SU-DHL-6 (cell line): ENCODE measurements around the gene PCDHGB3.
"Not testable (repeated sequence)": the region's sequence is repeated elsewhere in the genome, so short reads cannot be mapped to it uniquely, and the experiment has no call there.

Experiments
- H2AFZ ChIP-seq: fragments of 200-600 bp; sonication (generic); 2 replicates; pipeline ENCODE4 v1.6.1; 2014; ENCODE audit warnings: low read depth, mild to moderate bottlenecking, moderate library complexity, mixed read lengths, antibody characterized with exemption, low read length; ENCODE audit not compliant: severe bottlenecking
- H3F3A ChIP-seq: fragments of 200-600 bp; shearing (Covaris generic); 2 replicates; pipeline ENCODE4 v1.6.0; 2016; ENCODE audit warnings: antibody characterized with exemption, mild to moderate bottlenecking; ENCODE audit not compliant: insufficient read depth
- H3K27ac ChIP-seq: fragments of 200-600 bp; sonication (generic); 2 replicates; pipeline ENCODE4 v1.5.1; 2016; ENCODE audit warnings: low read depth, mild to moderate bottlenecking, low read length, moderate library complexity, mixed read lengths
- H3K27me3 ChIP-seq: fragments of 200-600 bp; sonication (generic), shearing (Covaris generic); 2 replicates; pipeline ENCODE4 v1.6.0; 2014; ENCODE audit warnings: mild to moderate bottlenecking, low read length
- H3K36me3 ChIP-seq: fragments of 200-600 bp; sonication (generic); 2 replicates; pipeline ENCODE4 v1.6.1; 2014; ENCODE audit warnings: mild to moderate bottlenecking, low read length, mixed read lengths
- H3K4me2 ChIP-seq: fragments of 300-600, 200-600 bp; shearing (Covaris generic), sonication (generic); 2 replicates; pipeline ENCODE4 v1.6.0; 2014; ENCODE audit warnings: low read length, low read depth, mild to moderate bottlenecking; ENCODE audit not compliant: poor library complexity, severe bottlenecking
- H3K4me3 ChIP-seq: fragments of 200-600 bp; sonication (generic); 2 replicates; pipeline ENCODE4 v1.5.1; 2014; ENCODE audit warnings: antibody characterized with exemption, low read length, mild to moderate bottlenecking, mixed read lengths; ENCODE audit not compliant: insufficient read depth, poor library complexity, severe bottlenecking
- H3K79me2 ChIP-seq: fragments of 200-600 bp; sonication (generic); 2 replicates; pipeline ENCODE4 v1.6.1; 2014; ENCODE audit warnings: mild to moderate bottlenecking, low read length, moderate library complexity; ENCODE audit not compliant: insufficient read depth
- H3K9ac ChIP-seq: fragments of 200-600 bp; sonication (generic); 2 replicates; pipeline ENCODE4 v1.7.0; 2014; ENCODE audit warnings: mild to moderate bottlenecking, low read length
- H3K9me2 ChIP-seq: fragments of 200-600 bp; sonication (generic); replicated peaks from 2 replicates; pipeline ENCODE4 v1.6.1; 2014; ENCODE audit warnings: low read length; ENCODE audit not compliant: insufficient read depth
- H3K9me3 ChIP-seq: fragments of 200-600 bp; sonication (generic); 2 replicates; pipeline ENCODE4 v1.6.1; 2014; ENCODE audit warnings: low read length, mixed read lengths; ENCODE audit not compliant: insufficient read depth
- H4K20me1 ChIP-seq: fragments of 200-600 bp; sonication (generic); 2 replicates; pipeline ENCODE4 v1.6.1; 2014; ENCODE audit warnings: low read depth, mild to moderate bottlenecking, antibody characterized with exemption, low read length, moderate library complexity, mixed read lengths
- EZH2phosphoT487 ChIP-seq: fragments of 200-600 bp; sonication (generic), shearing (Covaris generic); conservative IDR thresholded peaks from 2 replicates; pipeline ENCODE4 v1.6.1; 2018; ENCODE audit warnings: mild to moderate bottlenecking, antibody characterized with exemption, low read length, moderate library complexity, mixed read lengths
- TF ChIP-seq, protein P1 (sequence below): fragments of 200-600 bp; sonication (generic); IDR thresholded peaks from one replicate; pipeline ENCODE4 v1.5.1; 2017; ENCODE audit warnings: antibody characterized with exemption, mild to moderate bottlenecking, low read length, moderate library complexity; ENCODE audit not compliant: insufficient read depth, poor library complexity, severe bottlenecking

PCDHGB3 gene

DNA sequence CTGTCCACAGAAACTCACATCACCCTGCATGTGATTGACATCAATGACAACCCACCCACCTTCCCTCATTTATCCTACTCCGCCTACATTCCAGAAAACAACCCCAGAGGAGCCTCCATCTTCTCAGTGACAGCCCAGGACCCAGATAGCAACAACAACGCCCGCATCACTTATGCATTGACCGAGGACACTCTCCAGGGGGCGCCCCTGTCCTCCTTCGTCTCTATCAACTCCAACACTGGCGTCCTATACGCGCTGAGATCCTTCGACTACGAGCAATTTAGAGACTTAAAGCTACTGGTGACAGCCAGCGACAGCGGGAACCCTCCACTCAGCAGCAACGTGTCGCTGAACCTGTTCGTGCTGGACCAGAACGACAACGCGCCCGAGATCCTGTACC, 24.7 kb upstream of the PCDHGB3 start:
- H3K79me2 ChIP-seq: no peaks in the 10 kb centered on the region
- H4K20me1 ChIP-seq: no peaks in the 10 kb centered on the region
- H2AFZ ChIP-seq: no peak overlapping the region
- no peak overlapping the region for H3K27ac ChIP-seq
- no peaks in the 10 kb centered on the region for H3K36me3 ChIP-seq
- H3K27me3 ChIP-seq: no peaks in the 10 kb centered on the region
- H3K9me3 ChIP-seq: no peaks in the 10 kb centered on the region
- H3F3A ChIP-seq: no peaks in the 10 kb centered on the region
- H3K4me2 ChIP-seq: no peak overlapping the region
- H3K9ac ChIP-seq: no peak overlapping the region
- no peaks in the 10 kb centered on the region for H3K9me2 ChIP-seq
- TF ChIP-seq EZH2phosphoT487: no peak
- TF ChIP-seq, protein P1, sequence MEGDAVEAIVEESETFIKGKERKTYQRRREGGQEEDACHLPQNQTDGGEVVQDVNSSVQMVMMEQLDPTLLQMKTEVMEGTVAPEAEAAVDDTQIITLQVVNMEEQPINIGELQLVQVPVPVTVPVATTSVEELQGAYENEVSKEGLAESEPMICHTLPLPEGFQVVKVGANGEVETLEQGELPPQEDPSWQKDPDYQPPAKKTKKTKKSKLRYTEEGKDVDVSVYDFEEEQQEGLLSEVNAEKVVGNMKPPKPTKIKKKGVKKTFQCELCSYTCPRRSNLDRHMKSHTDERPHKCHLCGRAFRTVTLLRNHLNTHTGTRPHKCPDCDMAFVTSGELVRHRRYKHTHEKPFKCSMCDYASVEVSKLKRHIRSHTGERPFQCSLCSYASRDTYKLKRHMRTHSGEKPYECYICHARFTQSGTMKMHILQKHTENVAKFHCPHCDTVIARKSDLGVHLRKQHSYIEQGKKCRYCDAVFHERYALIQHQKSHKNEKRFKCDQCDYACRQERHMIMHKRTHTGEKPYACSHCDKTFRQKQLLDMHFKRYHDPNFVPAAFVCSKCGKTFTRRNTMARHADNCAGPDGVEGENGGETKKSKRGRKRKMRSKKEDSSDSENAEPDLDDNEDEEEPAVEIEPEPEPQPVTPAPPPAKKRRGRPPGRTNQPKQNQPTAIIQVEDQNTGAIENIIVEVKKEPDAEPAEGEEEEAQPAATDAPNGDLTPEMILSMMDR: no peak
- H3K4me3 ChIP-seq: no peak overlapping the region

DNA sequence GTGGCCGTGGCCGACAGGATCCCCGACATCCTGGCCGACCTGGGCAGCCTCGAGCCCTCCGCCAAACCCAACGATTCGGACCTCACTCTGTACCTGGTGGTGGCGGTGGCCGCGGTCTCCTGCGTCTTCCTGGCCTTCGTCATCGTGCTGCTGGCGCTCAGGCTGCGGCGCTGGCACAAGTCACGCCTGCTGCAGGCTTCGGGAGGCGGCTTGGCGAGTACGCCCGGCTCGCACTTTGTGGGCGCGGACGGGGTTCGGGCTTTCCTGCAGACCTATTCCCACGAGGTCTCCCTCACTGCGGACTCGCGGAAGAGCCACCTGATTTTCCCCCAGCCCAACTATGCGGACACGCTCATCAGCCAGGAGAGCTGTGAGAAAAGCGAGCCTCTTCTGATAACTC, 24.0 kb upstream of the PCDHGB3 start:
- H3K4me2 ChIP-seq, H3K4me3 ChIP-seq, H3K9me3 ChIP-seq, H3K9ac ChIP-seq, H3F3A ChIP-seq, H4K20me1 ChIP-seq, H3K27me3 ChIP-seq, H3K9me2 ChIP-seq, H3K79me2 ChIP-seq, H3K36me3 ChIP-seq, H2AFZ ChIP-seq, H3K27ac ChIP-seq: not testable (repeated sequence)

DNA sequence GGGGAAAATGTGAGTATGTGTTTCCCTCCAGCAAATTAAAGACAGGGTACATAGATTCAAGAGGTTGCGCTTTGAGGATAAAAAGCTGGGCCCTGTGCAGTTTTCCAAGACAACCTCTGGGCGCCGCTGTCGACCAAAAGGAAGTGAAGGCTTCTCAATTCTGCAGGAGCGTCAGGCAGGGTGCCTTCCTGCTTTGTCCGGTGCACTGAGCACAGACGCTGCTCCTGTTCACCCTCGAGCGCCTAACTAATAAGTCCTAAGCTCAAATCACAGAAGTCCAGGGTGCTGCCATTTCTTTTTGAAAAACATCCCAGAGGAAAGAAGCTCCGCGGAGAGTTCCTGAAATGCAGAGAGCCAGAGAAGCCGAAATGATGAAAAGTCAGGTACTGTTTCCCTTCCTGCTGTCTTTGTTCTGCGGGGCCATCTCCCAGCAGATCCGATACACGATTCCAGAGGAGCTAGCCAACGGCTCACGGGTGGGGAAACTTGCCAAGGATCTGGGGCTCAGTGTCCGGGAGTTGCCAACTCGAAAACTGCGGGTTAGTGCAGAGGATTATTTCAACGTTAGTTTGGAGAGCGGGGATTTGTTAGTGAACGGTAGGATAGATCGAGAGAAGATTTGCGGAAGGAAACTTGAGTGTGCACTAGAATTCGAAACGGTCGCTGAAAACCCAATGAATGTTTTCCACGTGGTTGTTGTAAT, 20.0 kb upstream of the PCDHGB3 start, which contains the start of gene PCDHGB1:
PCDHGB1 (plus strand) TSS at position 183 of the 703 bp plus-strand sequence; CDS start at position 345, 162 bp downstream.
- Histone ChIP-seq H4K20me1 (no peaks in the 10 kb centered on the region), H3K36me3 (no peaks in the 10 kb centered on the region), H3K9me3 (no peaks in the 10 kb centered on the region), H2AFZ (peak within 1 kb of the TSS; percentile 69), H3K27me3 (no peaks in the 10 kb centered on the region), H3K9me2 (no peaks in the 10 kb centered on the region), H3K9ac (peak within 1 kb of the TSS; percentile 30; the same call in 1 of the 2 replicates), H3F3A (0 out of 2 replicates have a peak, but pooled peaks cover 5% of the 10 kb centered on the region), H3K4me3 (peak within 1 kb of the TSS; percentile 38), H3K4me2 (peak within 1 kb of the TSS; percentile 46), H3K79me2 (no peaks in the 10 kb centered on the region), H3K27ac (no peak within 1 kb of the TSS)
- TF ChIP-seq EZH2phosphoT487: no peak
- TF ChIP-seq, protein P1: peak; percentile 46

DNA sequence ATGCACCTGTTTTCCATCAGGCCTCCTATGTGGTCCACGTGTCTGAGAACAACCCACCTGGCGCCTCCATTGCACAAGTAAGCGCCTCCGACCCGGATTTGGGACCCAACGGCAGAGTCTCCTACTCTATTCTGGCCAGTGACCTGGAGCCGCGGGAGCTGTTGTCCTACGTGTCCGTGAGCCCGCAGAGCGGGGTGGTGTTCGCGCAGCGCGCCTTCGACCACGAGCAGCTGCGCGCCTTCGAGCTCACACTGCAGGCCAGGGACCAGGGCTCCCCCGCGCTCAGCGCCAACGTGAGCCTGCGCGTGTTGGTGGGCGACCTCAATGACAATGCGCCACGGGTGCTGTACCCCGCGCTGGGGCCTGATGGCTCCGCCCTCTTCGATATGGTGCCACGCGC, 18.5 kb upstream of the PCDHGB3 start:
- Histone ChIP-seq H3K9ac (no peak overlapping the region), H3K27me3 (no peaks in the 10 kb centered on the region), H3K9me3 (no peaks in the 10 kb centered on the region), H2AFZ (no peak overlapping the region), H3K4me3 (no peak overlapping the region), H3K9me2 (no peaks in the 10 kb centered on the region), H3K79me2 (no peaks in the 10 kb centered on the region), H4K20me1 (no peaks in the 10 kb centered on the region), H3K27ac (no peak overlapping the region), H3K4me2 (no peak overlapping the region), H3K36me3 (no peaks in the 10 kb centered on the region), H3F3A (0 out of 2 replicates have a peak, but pooled peaks cover 5% of the 10 kb centered on the region)
- no peak for TF ChIP-seq EZH2phosphoT487
- TF ChIP-seq, protein P1: no peak
